Neural cell (in vitro differentiated cells): ENCODE data around the gene PRUNE2. TPM values are rescaled to one million over a fixed set of nuclear protein-coding genes. Genes with fewer than 3 reads are reported as not detected.

Experiments used
- H2AFZ ChIP-seq: fragments of 200-600, 300-800 bp; sonication (generic), shearing (Covaris generic); 2 replicates; pipeline ENCODE4 v1.6.0; 2014; ENCODE audit warnings: low read depth, mild to moderate bottlenecking, antibody characterized with exemption, low read length, moderate library complexity
- H3F3A ChIP-seq: fragments of 200-600 bp; shearing (Covaris generic); 2 replicates; pipeline ENCODE4 v1.6.1; 2016; ENCODE audit warnings: mild to moderate bottlenecking, moderate library complexity, mixed read lengths, antibody characterized with exemption, low read length; ENCODE audit not compliant: insufficient read depth, poor library complexity, severe bottlenecking
- H3K27ac ChIP-seq: fragments of 200-600, 300-800 bp; sonication (generic), shearing (Covaris generic); 2 replicates; pipeline ENCODE4 v1.5.1; 2014; ENCODE audit warnings: mild to moderate bottlenecking, low read length, moderate library complexity
- H3K27me3 ChIP-seq: fragments of 300-800, 200-600 bp; sonication (generic), shearing (Covaris generic); 2 replicates; pipeline ENCODE4 v1.6.0; 2014; ENCODE audit warnings: mild to moderate bottlenecking, low read depth, low read length, moderate library complexity; ENCODE audit not compliant: insufficient read depth
- H3K36me3 ChIP-seq: fragments of 300-800, 200-600 bp; sonication (generic), shearing (Covaris generic); 2 replicates; pipeline ENCODE4 v1.5.1; 2014; ENCODE audit warnings: mild to moderate bottlenecking, antibody characterized with exemption, low read length, moderate library complexity; ENCODE audit not compliant: insufficient read depth
- H3K4me2 ChIP-seq: fragments of 300-800, 200-600 bp; sonication (generic), shearing (Covaris generic); 2 replicates; pipeline ENCODE4 v1.6.0; 2014; ENCODE audit warnings: mild to moderate bottlenecking, low read length
- H3K4me3 ChIP-seq: fragments of 300-800, 200-600 bp; sonication (generic), shearing (Covaris generic); 2 replicates; pipeline ENCODE4 v1.5.1; 2014; ENCODE audit warnings: mild to moderate bottlenecking, low read length, moderate library complexity
- H3K79me2 ChIP-seq: fragments of 200-600 bp; shearing (Covaris generic); replicated peaks from 2 replicates; pipeline ENCODE4 v1.6.0; 2014; ENCODE audit warnings: mild to moderate bottlenecking, low read length, moderate library complexity; ENCODE audit not compliant: insufficient read depth
- H3K9ac ChIP-seq: fragments of 300-800, 200-600 bp; sonication (generic), shearing (Covaris generic); 2 replicates; pipeline ENCODE4 v1.6.1; 2016; ENCODE audit warnings: mild to moderate bottlenecking, low read length, mixed read lengths
- H3K9me2 ChIP-seq: fragments of 200-600 bp; shearing (Covaris generic); 2 replicates; pipeline ENCODE4 v1.6.1; 2016; ENCODE audit warnings: mild to moderate bottlenecking, low read length, mixed read lengths; ENCODE audit not compliant: insufficient read depth
- H3K9me3 ChIP-seq: fragments of 200-600, 300-800 bp; sonication (generic), shearing (Covaris generic); 2 replicates; pipeline ENCODE4 v1.6.1; 2016; ENCODE audit warnings: mild to moderate bottlenecking, mixed run types, low read length, moderate library complexity, mixed read lengths
- H4K20me1 ChIP-seq: fragments of 200-600 bp; shearing (Covaris generic); 2 replicates; pipeline ENCODE4 v1.6.1; 2016; ENCODE audit warnings: mild to moderate bottlenecking, mixed run types; ENCODE audit not compliant: insufficient read depth
- EP300 ChIP-seq: fragments of 450-650 bp; conservative IDR thresholded peaks from 2 replicates; pipeline ENCODE4 v1.6.1; 2014; ENCODE audit warnings: antibody characterized with exemption, mild to moderate bottlenecking, moderate library complexity; ENCODE audit not compliant: poor library complexity, severe bottlenecking
- EZH2 ChIP-seq: fragments of 200-600, 300-800 bp; shearing (Covaris generic), sonication (generic); IDR thresholded peaks from 2 replicates; pipeline ENCODE4 v1.6.1; 2014; ENCODE audit warnings: antibody characterized with exemption, low read length, borderline replicate concordance, mild to moderate bottlenecking; ENCODE audit not compliant: insufficient read depth, poor library complexity, severe bottlenecking
- MXI1 ChIP-seq: fragments of 450-650 bp; conservative IDR thresholded peaks from 2 replicates; pipeline ENCODE4 v1.6.1; 2014; ENCODE audit warnings: antibody characterized with exemption, mild to moderate bottlenecking; ENCODE audit not compliant: poor library complexity, severe bottlenecking
- POLR2AphosphoS5 ChIP-seq: IDR thresholded peaks from 2 replicates; pipeline ENCODE4 v1.6.1; 2012
- RAD21 ChIP-seq: fragments of 450-650 bp; conservative IDR thresholded peaks from 2 replicates; pipeline ENCODE4 v1.6.1; 2014; ENCODE audit warnings: antibody characterized with exemption, mild to moderate bottlenecking, moderate library complexity
- SMC3 ChIP-seq: fragments of 450-650 bp; conservative IDR thresholded peaks from 2 replicates; pipeline ENCODE4 v1.6.1; 2014; ENCODE audit warnings: antibody characterized with exemption, mild to moderate bottlenecking, moderate library complexity; ENCODE audit not compliant: poor library complexity
- TAF1 ChIP-seq: IDR thresholded peaks from 2 replicates; pipeline ENCODE4 v1.6.1; 2012; ENCODE audit warnings: low read depth
- polyA plus RNA-seq: library from polyadenylated mRNA; depleted of rRNA; stranded (reverse); fragments of >200 nt; gene quantifications from 2 replicates; pipeline ENCODE4 v1.2.3, GENCODE V29; 2014
- TF ChIP-seq, protein P1 (sequence below): IDR thresholded peaks from 2 replicates; pipeline ENCODE4 v1.6.1; 2012; ENCODE audit warnings: borderline replicate concordance
- TF ChIP-seq, protein P2 (sequence below): fragments of 450-650 bp; IDR thresholded peaks from 2 replicates; pipeline ENCODE4 v1.5.1; 2014; ENCODE audit warnings: antibody characterized with exemption, mild to moderate bottlenecking, moderate library complexity; ENCODE audit not compliant: poor library complexity, severe bottlenecking

The PRUNE2 gene
- polyA plus RNA-seq, 1 donor from 2014 or later = 9.7 TPM

DNA sequence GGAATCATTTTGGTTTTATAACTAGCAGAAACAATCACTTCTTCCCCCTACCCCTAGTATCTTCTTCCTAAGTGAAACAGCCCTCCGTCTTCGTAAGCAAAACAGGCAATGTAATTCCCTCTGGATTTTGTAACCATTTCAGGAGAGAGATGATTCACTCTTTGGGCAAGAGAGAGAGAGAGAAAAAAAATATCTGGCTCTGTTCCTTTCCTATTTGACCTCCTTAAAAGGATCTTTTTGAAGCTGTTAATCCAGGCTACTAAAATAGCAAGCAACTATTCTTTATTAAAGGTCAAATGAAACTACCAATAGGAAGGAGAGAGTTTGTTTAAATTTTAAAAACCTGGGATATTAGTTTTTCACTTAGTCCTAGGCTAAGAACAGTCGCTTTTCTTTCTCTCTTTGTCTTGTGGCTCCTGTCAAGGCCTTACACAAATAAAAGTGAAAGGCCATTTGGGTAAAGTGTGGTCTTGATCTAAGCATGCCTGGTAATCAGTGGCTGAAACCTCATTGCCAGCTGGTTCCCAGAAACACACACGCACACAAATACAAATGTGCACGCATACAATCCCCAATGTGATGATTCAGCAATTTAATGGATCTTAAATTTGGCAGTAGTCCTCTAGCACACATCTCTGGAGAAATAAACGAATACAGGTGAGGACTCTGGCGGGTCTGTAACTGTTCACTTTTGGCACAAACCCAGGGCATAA, 70.2 kb downstream of the PRUNE2 start:
- no peaks in the 10 kb centered on the region for H4K20me1 ChIP-seq
- H3K9me2 ChIP-seq = no peaks in the 10 kb centered on the region
- no peak for TF ChIP-seq EZH2
- TF ChIP-seq, protein P1, sequence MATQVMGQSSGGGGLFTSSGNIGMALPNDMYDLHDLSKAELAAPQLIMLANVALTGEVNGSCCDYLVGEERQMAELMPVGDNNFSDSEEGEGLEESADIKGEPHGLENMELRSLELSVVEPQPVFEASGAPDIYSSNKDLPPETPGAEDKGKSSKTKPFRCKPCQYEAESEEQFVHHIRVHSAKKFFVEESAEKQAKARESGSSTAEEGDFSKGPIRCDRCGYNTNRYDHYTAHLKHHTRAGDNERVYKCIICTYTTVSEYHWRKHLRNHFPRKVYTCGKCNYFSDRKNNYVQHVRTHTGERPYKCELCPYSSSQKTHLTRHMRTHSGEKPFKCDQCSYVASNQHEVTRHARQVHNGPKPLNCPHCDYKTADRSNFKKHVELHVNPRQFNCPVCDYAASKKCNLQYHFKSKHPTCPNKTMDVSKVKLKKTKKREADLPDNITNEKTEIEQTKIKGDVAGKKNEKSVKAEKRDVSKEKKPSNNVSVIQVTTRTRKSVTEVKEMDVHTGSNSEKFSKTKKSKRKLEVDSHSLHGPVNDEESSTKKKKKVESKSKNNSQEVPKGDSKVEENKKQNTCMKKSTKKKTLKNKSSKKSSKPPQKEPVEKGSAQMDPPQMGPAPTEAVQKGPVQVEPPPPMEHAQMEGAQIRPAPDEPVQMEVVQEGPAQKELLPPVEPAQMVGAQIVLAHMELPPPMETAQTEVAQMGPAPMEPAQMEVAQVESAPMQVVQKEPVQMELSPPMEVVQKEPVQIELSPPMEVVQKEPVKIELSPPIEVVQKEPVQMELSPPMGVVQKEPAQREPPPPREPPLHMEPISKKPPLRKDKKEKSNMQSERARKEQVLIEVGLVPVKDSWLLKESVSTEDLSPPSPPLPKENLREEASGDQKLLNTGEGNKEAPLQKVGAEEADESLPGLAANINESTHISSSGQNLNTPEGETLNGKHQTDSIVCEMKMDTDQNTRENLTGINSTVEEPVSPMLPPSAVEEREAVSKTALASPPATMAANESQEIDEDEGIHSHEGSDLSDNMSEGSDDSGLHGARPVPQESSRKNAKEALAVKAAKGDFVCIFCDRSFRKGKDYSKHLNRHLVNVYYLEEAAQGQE = no peak
- TF ChIP-seq POLR2AphosphoS5 = no peak
- TF ChIP-seq SMC3 = no peak
- TF ChIP-seq, protein P2, sequence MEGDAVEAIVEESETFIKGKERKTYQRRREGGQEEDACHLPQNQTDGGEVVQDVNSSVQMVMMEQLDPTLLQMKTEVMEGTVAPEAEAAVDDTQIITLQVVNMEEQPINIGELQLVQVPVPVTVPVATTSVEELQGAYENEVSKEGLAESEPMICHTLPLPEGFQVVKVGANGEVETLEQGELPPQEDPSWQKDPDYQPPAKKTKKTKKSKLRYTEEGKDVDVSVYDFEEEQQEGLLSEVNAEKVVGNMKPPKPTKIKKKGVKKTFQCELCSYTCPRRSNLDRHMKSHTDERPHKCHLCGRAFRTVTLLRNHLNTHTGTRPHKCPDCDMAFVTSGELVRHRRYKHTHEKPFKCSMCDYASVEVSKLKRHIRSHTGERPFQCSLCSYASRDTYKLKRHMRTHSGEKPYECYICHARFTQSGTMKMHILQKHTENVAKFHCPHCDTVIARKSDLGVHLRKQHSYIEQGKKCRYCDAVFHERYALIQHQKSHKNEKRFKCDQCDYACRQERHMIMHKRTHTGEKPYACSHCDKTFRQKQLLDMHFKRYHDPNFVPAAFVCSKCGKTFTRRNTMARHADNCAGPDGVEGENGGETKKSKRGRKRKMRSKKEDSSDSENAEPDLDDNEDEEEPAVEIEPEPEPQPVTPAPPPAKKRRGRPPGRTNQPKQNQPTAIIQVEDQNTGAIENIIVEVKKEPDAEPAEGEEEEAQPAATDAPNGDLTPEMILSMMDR = no peak
- TF ChIP-seq MXI1 = no peak
- no peak for TF ChIP-seq RAD21
- TF ChIP-seq EP300 = no peak
- no peak for TF ChIP-seq TAF1
- H3K27me3 ChIP-seq = no peaks in the 10 kb centered on the region
- H3K4me3 ChIP-seq = no peak overlapping the region
- no peaks in the 10 kb centered on the region for H3K9me3 ChIP-seq
- no peak overlapping the region for H3K27ac ChIP-seq
- no peak overlapping the region for H2AFZ ChIP-seq
- no peak overlapping the region for H3K4me2 ChIP-seq
- H3K36me3 ChIP-seq = no peaks in the 10 kb centered on the region
- H3K79me2 ChIP-seq = no peaks in the 10 kb centered on the region
- H3K9ac ChIP-seq = no peak overlapping the region
- H3F3A ChIP-seq = no peaks in the 10 kb centered on the region

DNA sequence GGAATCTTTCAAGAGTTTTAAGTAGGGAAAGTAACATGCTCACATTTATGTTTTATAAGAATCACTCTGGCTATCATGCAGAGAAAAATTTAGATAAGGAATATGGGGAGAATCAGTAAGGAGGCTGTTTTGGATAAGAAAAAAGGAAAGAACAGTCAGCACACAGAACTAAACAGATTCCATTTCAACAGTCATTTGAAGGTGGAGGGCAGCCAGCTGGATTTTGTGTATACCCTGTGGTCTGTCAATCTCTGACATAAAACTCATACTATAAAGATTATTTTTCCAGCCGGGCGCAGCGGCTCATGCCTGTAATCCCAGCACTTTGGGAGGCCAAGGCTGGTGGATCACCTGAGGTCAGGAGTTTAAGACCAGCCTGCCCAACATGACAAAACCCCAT, 77.5 kb downstream of the PRUNE2 start:
- Histone ChIP-seq H3F3A (no peaks in the 10 kb centered on the region), H4K20me1 (no peaks in the 10 kb centered on the region), H3K27me3 (no peaks in the 10 kb centered on the region), H3K9me2 (no peaks in the 10 kb centered on the region), H3K4me3 (no peak overlapping the region), H3K79me2 (no peaks in the 10 kb centered on the region), H3K4me2 (no peak overlapping the region), H3K9ac (no peak overlapping the region), H3K27ac (no peak overlapping the region), H2AFZ (no peak overlapping the region), H3K9me3 (no peaks in the 10 kb centered on the region), H3K36me3 (no peaks in the 10 kb centered on the region)
- TF ChIP-seq, protein P1 = no peak
